Mammary epithelial cell (primary cell): ENCODE data around the gene TSPEAR.

ENCODE experiments used
- EZH2 ChIP-seq: IDR thresholded peaks from 2 replicates; pipeline ENCODE4 v1.6.1; 2012; ENCODE audit warnings: low read length, inconsistent platforms, borderline replicate concordance
- TF ChIP-seq, protein P1 (sequence below), 2 donors: IDR thresholded peaks in 1 of 2; conservative IDR thresholded peaks in 1 of 2; 2 replicates each; pipeline ENCODE4 v1.5.1; 2011 to 2012; ENCODE audit warnings: inconsistent platforms in 2 of 2, low read length in 2 of 2, mild to moderate bottlenecking in 2 of 2, control low read depth in 1 of 2, low read depth in 1 of 2; ENCODE audit not compliant: insufficient read depth in 1 of 2; ENCODE audit errors: extremely low read depth in 1 of 2

DNA sequence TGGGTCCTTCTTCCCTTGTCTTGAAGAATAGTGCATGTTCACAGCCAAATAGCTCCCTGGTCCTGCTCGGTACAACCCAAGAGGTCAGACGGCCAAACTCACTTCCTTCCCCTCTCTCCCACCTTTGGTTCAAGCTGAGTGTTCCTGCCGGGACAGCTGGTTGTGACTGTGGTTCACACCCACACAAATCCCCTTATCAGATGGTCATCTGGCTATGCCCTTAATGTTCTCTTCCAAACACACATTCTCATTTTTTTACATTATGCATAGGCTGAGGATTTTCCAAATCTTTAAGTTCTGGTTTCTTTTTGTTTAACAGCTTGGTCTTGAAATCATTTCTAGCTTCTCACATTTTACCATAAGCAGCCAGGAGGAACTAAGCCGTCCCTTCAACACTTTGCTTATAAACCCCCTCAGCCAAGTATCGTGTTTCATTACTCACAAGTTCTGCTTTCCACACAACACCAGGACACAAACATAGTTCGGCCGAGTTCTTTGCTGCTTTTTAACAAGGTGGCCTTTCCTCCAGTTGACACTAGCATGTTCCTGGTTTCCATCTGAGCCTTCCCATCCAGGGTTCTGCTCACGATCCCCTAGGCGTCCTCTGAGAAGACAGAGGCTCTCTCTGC lies 19.7 kb upstream of the TSPEAR start:
- TF ChIP-seq, protein P1, sequence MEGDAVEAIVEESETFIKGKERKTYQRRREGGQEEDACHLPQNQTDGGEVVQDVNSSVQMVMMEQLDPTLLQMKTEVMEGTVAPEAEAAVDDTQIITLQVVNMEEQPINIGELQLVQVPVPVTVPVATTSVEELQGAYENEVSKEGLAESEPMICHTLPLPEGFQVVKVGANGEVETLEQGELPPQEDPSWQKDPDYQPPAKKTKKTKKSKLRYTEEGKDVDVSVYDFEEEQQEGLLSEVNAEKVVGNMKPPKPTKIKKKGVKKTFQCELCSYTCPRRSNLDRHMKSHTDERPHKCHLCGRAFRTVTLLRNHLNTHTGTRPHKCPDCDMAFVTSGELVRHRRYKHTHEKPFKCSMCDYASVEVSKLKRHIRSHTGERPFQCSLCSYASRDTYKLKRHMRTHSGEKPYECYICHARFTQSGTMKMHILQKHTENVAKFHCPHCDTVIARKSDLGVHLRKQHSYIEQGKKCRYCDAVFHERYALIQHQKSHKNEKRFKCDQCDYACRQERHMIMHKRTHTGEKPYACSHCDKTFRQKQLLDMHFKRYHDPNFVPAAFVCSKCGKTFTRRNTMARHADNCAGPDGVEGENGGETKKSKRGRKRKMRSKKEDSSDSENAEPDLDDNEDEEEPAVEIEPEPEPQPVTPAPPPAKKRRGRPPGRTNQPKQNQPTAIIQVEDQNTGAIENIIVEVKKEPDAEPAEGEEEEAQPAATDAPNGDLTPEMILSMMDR (conservative IDR thresholded peaks at IDR 0.05 in 1 of 2, IDR thresholded peaks at IDR 0.05 in 1 of 2; ENCODE audit: extremely low read depth in 1 of 2, insufficient read depth in 1 of 2, low read depth in 1 of 2, low read length in 2 of 2) = no peak
- TF ChIP-seq EZH2 = no peak
